SU-DHL-6 (cell line): ENCODE measurements around the gene UNC13C.

Experiments
- CTCF ChIP-seq: fragments of 200-600 bp; sonication (generic); IDR thresholded peaks from one replicate; pipeline ENCODE4 v1.5.1; 2017; ENCODE audit warnings: antibody characterized with exemption, mild to moderate bottlenecking, low read length, moderate library complexity; ENCODE audit not compliant: insufficient read depth, poor library complexity, severe bottlenecking
- EZH2phosphoT487 ChIP-seq: fragments of 200-600 bp; sonication (generic), shearing (Covaris generic); conservative IDR thresholded peaks from 2 replicates; pipeline ENCODE4 v1.6.1; 2018; ENCODE audit warnings: mild to moderate bottlenecking, antibody characterized with exemption, low read length, moderate library complexity, mixed read lengths

DNA sequence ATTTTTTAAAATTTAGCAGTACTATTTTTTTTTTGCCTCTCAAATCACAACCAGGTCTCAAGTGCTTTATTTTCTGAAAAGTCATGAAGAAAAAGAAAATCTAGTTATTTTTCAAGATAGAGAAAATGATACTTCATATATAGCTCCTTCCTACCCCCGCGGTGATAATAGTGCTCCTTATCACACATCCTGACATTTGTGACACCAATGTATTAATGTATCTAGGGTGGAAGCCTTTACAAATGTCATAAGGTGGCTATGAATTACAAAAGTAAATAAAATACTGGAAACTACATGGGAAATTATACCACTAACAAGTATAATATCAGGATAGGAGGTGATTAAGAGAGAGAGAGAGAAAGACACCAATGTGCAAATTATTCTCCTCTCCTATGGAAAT, 582.2 kb downstream of the UNC13C start:
- no peak for TF ChIP-seq CTCF
- no peak for TF ChIP-seq EZH2phosphoT487
